GM19372 (cell line): ENCODE results near the gene ATOH8.

ENCODE experiments used
- ATAC-seq: cut with Tn5 transposase; IDR thresholded peaks from one replicate; pipeline ENCODE4 v1.9.1; 2021; ENCODE audit warnings: mild to moderate bottlenecking, low read depth, moderate library complexity; ENCODE audit not compliant: unreplicated experiment

Gene ATOH8

GRCh38 chr2:85750587-85751575, 2.9 kb upstream of the ATOH8 start:
- ATAC-seq = no peak

DNA sequence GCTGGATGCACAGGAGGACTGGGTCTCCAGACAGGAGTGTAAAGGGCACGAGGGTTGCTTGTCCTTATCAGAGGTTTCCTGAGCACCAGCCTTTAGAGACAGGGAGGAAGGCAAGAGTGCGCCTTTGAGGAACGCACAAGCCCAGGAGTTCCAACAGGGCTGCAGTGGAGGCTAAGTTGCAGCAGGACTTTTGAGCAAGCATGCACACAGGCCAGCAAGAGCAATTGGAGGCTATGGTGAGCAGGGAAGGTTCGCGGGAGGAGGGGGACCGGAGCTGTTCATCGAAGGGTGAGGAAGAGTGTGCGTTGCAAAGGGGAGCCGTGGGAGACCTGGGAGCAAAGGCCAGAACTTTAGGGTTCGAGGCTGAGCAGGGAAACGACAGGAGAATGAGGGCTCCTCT, 2.2 kb upstream of the ATOH8 start:
- no peak for ATAC-seq

DNA sequence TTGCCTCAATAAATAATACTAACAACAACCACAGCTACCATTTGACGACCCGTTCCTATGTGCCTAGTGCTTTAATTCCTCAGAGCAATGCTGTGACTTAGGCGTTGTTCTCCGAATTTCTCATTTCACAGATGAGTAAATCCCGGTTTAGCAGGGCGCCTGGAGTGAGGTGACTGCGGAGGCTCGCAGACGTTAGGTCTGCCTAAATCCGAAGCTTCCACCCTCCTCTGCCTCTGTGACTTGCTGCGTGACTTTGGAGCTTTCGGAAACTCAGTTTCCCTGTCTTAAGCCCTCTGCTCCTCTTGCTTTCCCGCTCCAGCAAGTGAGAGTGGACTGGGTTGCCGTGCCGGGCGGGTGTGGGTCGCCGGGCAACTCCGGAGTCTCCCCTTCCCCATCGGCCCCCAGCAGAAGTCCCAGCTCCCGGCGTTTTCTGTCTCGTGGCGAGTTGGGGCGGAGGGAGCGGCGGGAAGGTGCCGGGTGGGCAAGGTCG, 711 bp upstream of the ATOH8 start:
- ATAC-seq = no peak

DNA sequence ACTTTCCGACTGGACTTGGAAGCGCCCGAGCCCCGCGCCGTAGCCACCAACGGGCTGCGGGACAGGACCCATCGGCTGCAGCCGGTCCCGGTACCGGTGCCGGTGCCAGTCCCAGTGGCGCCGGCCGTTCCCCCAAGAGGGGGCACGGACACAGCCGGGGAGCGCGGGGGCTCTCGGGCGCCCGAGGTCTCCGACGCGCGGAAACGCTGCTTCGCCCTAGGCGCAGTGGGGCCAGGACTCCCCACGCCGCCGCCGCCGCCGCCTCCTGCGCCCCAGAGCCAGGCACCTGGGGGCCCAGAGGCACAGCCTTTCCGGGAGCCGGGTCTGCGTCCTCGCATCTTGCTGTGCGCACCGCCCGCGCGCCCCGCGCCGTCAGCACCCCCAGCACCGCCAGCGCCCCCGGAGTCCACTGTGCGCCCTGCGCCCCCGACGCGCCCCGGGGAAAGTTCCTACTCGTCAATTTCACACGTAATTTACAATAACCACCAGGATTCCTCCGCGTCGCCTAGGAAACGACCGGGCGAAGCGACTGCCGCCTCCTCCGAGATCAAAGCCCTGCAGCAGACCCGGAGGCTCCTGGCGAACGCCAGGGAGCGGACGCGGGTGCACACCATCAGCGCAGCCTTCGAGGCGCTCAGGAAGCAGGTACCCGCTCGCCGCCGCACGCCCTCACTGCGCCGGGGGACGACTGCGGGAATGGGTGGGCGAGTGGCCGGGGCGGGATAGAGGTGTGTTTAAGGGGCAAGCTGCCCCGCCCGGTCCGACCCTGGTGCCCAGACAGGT, 713 bp downstream of the ATOH8 start:
- ATAC-seq = no peak

DNA sequence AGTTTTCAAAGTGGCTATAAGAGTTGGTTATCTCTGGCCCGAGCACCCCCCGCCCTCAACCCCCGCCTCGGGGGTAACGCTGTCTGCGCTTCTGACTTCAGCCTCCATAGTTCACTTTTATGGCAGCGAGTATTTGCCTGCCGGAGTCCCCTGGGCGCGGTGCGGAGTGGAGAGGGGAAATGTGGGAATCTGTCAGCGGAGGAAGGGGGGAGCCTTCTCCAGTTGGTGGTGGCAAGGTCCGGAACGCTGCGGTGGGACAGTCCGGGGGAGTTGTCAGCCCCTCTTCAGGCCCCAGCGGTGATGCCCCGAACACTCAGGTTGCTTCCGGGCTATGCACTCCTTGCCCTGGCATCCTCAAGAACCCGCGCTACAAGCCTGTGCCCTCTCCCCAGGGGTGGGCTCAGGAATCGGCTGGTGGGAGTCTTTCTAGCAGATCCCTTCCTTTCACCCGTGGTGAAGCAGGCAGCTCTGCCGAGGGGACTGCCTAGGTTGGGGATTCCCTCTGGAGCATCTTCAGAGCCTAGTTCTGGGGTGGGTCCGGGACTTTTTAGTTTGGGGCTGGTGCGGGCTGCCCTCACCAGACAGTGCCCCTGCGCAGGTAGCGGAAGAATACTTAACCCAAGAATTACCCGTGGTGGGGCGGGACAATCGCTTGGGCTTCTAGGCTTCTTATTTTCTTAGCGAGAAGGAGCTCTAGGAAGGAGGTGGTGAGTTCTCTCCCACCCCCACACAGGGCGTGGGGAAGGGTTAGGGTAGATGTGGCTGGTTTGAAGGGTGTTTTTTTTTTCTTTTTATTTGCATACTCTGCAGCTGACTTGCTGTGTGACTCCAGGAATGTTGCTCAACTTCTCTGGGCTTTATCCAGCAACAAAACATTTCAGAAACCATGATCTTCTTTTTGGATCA, 1.6 kb downstream of the ATOH8 start:
- no peak for ATAC-seq

DNA sequence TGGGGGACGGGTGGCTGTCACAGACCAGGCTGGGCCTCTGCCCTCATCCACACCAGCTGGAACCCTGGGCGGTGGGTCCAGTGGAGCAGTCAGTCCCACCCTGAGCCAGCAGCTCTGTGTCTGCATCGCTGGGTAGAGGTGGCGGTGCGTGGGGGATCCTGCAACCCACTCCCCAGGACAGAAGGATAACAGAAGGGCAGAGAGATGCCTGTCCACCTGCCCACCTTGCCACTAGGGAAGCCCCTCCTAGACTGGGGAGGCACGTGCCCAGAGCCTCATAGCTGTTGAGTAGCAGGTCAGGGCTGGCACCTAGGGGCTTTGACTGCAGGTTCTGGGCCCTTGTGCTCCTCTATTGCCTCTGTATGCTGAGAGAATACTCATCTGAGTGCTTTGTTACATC, 2.4 kb downstream of the ATOH8 start:
- no peak for ATAC-seq

DNA sequence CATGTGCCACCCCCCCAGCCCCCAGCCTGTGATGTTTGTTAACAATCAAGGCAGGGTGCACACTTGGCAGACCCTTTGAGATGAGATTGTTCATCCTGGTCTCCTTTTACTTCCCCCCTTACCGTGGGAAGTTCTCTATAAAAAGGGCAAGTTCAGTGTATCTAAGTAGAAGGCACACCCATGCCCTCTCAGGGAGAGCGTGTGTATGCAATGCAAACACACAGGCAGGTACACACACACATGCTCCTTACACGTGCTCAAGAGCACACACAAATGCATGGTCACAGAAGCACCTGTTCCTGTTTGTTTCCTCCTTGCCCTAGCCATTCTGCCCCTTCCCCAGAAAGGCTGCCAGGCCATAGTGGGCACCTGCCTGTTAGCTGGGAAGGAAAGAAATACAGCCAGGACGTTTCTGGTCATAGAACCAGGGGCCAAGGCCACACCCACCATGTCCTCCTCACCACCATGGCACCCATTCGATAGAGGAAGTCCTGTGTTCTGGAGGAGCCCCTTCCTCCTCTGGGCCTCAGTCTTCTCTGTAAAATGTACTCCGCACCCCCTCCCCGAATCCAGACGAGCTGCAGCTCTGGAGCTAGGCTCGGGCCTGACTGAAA, 3.1 kb downstream of the ATOH8 start:
- no peak for ATAC-seq

DNA sequence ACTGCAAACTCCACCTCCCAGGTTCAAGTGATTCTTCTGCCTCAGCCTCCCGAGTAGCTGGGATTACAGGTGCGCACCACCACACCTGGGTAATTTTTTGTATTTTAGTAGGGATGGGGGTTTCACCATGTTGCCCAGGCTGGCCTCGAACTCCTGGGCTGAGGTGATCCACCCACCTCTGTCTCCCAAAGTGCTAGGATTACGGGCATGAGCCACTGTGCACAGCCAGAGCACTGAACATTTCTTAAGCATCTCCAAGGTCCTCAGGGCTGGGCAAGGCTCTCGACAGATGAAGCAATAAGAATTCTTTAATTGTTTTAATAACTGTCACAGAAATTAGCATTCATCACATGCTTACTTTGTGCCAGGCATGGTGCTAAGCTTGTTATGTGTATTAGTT, 4.1 kb downstream of the ATOH8 start:
- no peak for ATAC-seq

DNA sequence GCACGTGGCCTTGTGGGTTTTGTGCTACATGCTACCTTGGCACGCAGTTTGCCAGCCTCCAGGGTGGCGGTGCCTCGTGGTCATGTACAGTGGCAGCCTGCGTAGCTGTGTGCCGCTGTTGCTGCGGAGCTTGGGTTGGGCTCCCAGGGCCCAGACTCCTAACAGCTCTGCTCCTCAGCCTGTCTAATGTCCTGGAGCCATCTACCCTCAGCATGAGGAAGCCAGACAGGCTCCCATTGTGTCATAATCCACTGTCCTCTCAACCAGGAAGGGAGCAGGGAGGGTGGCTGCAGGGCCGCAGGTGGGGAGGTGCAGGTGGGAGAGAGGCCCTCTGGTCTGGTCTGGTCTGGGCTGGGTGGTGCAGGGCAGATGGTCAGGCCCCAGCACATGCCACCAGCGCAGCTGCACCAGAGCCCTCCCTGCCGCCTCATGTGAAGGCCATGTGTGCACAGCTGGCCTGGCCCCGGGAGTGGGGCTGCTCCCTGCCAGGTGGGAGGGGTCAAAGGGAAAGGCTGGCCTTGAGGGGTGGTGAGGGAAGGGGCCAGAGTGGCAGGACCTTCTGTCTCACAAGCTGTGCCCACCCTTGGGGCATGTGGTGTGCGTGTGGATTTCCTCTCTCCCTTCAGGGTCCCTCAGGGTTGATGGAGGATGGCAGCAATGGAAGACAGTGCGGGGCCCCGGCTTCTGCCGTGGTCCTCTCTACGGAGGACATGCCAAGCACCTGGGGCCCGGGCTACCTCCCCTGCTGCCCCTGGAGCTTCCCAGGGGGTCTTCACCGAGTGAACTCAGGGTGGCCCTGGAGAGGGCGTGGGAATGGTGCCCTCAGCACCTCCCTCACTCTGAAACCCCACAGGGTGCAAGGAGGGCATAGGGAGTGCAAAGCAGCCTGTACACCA, 4.8 kb downstream of the ATOH8 start:
- no peak for ATAC-seq

DNA sequence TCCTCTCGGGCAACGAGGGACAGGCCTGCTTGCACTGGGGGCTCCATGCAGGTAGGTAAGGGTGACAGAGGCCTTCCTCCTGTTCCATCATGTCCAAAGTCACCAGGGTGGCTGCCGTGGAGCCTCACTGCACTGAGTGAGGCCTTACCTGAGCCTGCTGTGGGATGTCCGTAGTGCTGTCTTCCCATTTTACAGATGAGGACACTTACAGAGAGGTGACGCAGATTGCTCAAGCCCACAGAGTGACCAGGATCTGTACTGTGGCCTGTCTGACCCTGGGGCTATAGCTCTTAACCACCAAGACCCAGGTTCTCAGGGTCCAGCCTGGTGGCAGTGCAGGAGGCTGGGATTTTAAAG, 5.4 kb downstream of the ATOH8 start:
- ATAC-seq = no peak

GRCh38 chr2:85760371-85760770, 6.6 kb downstream of the ATOH8 start:
- no peak for ATAC-seq

- ATAC-seq = no peak
These were observed 7.1 kb downstream of the ATOH8 start for GRCh38 chr2:85760872-85761271.

DNA sequence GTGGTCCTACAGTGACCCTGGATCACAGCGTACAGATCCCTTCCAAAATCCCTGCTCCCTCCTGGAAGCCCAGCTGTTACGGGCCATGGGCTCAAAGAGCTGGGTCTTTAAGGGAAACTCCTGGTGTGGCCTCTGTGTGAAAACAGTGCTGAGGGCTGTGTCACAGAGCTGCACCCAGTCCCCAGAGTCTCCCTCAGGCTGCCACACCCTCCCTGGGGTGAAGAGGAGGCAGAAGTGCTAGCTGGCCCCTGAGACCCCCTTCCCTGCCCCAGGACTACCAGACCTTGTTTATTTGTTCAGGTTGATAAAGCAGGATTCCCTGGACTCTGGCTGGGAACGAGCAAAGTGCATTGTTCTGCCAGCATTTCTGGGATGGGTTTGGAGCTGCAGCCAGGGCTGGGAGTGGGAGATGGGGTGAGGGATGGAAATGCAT, 7.7 kb downstream of the ATOH8 start:
- no peak for ATAC-seq

DNA sequence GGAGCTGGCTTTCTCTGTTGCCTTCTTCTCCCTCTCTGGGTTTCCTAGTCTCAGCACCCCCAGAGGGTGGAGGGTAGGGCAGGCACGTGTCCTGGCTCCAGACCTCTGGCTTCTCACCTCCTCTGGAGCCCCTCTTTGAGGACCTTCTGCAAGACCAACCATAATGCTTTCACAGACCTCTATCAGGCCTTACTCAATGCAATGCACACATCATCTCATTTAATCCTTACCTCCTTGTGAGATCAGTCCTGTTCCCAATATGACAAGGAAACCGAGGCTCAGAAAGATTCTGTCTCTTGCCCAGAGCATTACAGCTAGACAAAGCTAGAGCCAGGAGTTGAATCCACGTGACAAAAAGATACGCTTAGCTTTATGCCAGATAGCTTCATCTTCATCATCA, 8.2 kb downstream of the ATOH8 start:
- no peak for ATAC-seq

GRCh38 chr2:85763132-85763531, 9.3 kb downstream of the ATOH8 start:
- no peak for ATAC-seq

DNA sequence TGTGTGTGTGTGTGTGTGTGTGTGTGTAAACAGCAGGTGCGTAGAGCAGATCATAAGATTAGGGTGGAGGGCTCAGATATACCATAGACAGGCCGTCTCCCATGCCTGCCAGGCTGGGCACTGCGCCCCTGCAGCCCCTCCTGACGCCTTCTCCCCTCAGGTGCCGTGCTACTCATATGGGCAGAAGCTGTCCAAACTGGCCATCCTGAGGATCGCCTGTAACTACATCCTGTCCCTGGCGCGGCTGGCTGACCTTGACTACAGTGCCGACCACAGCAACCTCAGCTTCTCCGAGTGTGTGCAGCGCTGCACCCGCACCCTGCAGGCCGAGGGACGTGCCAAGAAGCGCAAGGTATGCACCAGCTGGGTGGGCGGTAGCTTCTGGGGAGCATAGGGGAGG, 10.0 kb downstream of the ATOH8 start:
- no peak for ATAC-seq

GRCh38 chr2:85765081-85765731, 11.4 kb downstream of the ATOH8 start:
- ATAC-seq = no peak

DNA sequence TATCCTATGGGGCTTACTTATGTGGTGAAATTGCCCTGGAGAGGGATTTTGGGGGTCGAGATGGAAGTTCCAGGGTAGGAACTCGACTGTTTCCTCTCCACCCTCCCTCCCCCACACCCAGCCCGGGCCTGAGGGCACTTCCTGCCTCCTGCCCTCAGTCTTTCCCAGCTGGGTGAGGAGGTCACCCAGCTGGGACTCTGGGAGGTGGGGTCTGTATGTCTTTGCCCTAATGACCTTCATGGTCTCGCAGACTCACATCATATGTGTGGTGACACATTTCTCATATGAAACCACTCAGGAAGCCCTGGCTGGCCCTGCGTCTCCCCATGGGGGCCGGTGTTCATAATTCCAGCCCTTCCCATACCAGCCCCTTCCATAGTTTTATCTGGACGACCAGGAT, 12.4 kb downstream of the ATOH8 start:
- ATAC-seq = no peak
